BLaER1 (cell line): ENCODE measurements around the gene CCDC126.
"Not testable (repeated sequence)": the region's sequence is repeated elsewhere in the genome, so short reads cannot be mapped to it uniquely, and the experiment has no call there.

ENCODE experiments used
- H3K27ac ChIP-seq: shearing (Covaris generic); formaldehyde crosslinking; 2 replicates; pipeline ENCODE4 v1.8.1; 2022
- H3K27me3 ChIP-seq: shearing (Covaris generic); formaldehyde crosslinking; 2 replicates; pipeline ENCODE4 v1.8.1; 2022
- H3K36me3 ChIP-seq: shearing (Covaris generic); formaldehyde crosslinking; 2 replicates; pipeline ENCODE4 v1.8.1; 2022
- H3K4me1 ChIP-seq: shearing (Covaris generic); formaldehyde crosslinking; 2 replicates; pipeline ENCODE4 v1.8.1; 2022
- H3K4me2 ChIP-seq: shearing (Covaris generic); formaldehyde crosslinking; 2 replicates; pipeline ENCODE4 v1.8.1; 2022
- H3K4me3 ChIP-seq: shearing (Covaris generic); formaldehyde crosslinking; 2 replicates; pipeline ENCODE4 v1.8.1; 2022
- H3K9ac ChIP-seq: shearing (Covaris generic); formaldehyde crosslinking; 2 replicates; pipeline ENCODE4 v1.8.1; 2022
- H3K9me3 ChIP-seq: shearing (Covaris generic); formaldehyde crosslinking; 2 replicates; pipeline ENCODE4 v1.8.1; 2022
- H4K20me1 ChIP-seq: shearing (Covaris generic); formaldehyde crosslinking; 2 replicates; pipeline ENCODE4 v1.8.1; 2022
- Cebpa-rat ChIP-seq: shearing (Covaris generic); IDR thresholded peaks from 2 replicates; pipeline ENCODE4 v1.8.1; 2022

The CCDC126 gene

DNA sequence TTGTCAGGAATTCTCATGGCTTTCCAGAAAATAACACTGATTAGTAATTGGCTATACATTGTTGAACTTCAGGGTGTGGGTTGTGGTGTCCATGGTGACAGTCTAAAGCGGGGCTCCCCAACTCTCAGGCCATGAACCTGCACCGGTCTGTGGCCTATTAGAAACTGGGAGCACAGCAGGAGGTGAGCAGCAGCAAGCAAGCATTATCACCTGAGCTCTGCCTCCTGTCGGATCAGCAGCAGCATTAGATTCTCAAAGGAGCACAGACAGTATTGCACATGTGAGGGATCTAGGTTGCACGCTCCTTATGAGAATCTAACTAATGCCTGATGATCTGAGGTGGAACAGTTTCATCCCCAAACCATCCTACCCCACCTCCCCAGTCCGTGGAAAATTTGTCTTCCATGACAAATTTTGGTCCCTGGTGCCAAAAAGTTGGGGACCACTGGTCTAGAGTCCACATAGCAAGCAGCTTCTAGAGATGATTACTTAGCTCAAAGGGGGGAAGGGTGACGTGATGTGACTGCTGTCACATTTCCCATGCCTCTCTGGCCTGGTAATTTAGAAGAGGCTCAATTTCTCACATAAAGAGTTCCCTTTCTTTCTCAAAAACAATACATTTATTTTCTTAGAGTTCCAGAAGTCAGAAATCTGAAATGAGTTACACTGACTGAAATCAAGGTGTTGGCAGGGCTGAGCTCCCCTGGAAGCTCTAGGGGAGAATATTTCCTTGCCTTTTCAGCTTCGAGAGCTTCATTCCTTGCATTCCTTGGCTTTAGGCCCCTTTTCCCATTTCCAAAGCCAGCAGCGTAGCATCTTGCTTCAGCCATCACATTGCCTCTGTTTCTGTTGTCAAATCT lies 65.2 kb downstream of the CCDC126 start:
- no peaks in the 10 kb centered on the region for H3K4me1 ChIP-seq
- H3K27ac ChIP-seq, result no peak overlapping the region
- H3K4me3 ChIP-seq, result no peak overlapping the region
- H3K9me3 ChIP-seq, result peaks cover 38% of the 10 kb centered on the region
- no peaks in the 10 kb centered on the region for H4K20me1 ChIP-seq
- H3K27me3 ChIP-seq, result no peaks in the 10 kb centered on the region
- no peak for TF ChIP-seq Cebpa-rat
- no peak overlapping the region for H3K9ac ChIP-seq
- no peak overlapping the region for H3K4me2 ChIP-seq
- H3K36me3 ChIP-seq, result no peaks in the 10 kb centered on the region

DNA sequence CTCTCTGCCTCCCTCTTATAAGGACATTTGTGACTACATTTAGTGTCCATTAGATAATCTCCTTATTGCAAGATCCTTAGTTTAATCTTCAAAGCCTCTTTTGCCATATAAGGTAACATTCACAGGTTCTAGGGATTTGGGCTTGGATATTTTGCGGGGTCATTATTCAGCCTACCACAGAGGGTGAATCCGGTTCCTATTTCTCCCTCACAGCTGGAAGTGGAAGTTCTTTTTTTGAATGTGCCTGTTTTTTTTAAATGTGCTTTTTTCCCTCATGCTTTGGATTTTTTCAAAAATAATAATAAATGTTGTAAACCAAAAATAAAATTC lies 65.8 kb downstream of the CCDC126 start:
- no peak for TF ChIP-seq Cebpa-rat
- Histone ChIP-seq H3K4me3 (no peak overlapping the region), H3K27me3 (no peaks in the 10 kb centered on the region), H3K4me2 (no peak overlapping the region), H3K27ac (no peak overlapping the region), H4K20me1 (no peaks in the 10 kb centered on the region), H3K9ac (no peak overlapping the region), H3K36me3 (no peaks in the 10 kb centered on the region), H3K9me3 (peaks cover 32% of the 10 kb centered on the region), H3K4me1 (no peaks in the 10 kb centered on the region)

GRCh38 chr7:23664122-23664521 lies 66.9 kb downstream of the CCDC126 start:
- peaks cover 21% of the 10 kb centered on the region for H3K9me3 ChIP-seq
- no peak overlapping the region for H3K4me2 ChIP-seq
- no peaks in the 10 kb centered on the region for H3K27me3 ChIP-seq
- H3K9ac ChIP-seq, result no peak overlapping the region
- H3K4me3 ChIP-seq, result no peak overlapping the region
- H4K20me1 ChIP-seq, result no peaks in the 10 kb centered on the region
- TF ChIP-seq Cebpa-rat, result no peak
- H3K36me3 ChIP-seq, result no peaks in the 10 kb centered on the region
- no peaks in the 10 kb centered on the region for H3K4me1 ChIP-seq
- H3K27ac ChIP-seq, result no peak overlapping the region

- H3K9me3 ChIP-seq, result no peaks in the 10 kb centered on the region
- no peaks in the 10 kb centered on the region for H3K36me3 ChIP-seq
- H4K20me1 ChIP-seq, result no peaks in the 10 kb centered on the region
- H3K27me3 ChIP-seq, result no peaks in the 10 kb centered on the region
- H3K4me1 ChIP-seq, result no peaks in the 10 kb centered on the region
- no peak overlapping the region for H3K4me2 ChIP-seq
- H3K27ac ChIP-seq, result no peak overlapping the region
- TF ChIP-seq Cebpa-rat, result no peak
- no peak overlapping the region for H3K4me3 ChIP-seq
- H3K9ac ChIP-seq, result no peak overlapping the region
Measured at GRCh38 chr7:23672033-23672432, 74.9 kb downstream of the CCDC126 start.

DNA sequence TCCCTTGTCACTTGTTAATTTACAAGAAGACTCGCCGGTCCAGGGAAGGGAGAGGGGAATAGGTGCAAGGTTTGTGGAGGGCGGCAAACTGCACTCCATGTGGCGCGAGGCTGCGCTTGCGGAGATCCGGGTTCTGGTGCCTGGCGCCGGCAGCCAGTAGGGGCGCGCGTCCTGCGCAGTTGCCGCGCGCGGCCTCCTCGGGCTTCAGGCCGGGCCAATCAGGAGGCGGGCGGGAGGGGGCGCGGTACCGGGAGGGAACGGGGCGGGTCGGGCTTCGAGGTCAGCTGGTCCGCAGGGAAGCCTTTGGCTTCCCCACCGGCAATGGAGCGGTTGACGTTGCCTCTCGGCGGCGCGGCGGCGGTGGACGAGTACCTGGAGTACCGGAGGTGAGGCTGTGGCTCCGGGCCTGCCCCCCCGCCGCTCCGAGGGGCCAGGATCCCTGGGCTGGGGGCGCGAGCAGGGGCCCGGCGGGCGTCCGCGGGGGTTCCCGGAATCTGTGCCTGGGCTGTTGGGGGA lies 82.8 kb downstream of the CCDC126 start, which contains the start of gene FAM221A:
Gene FAM221A (plus strand): TSS at position 302 of the 516 bp plus-strand sequence. CDS start 20 bp downstream, at position 322.
- peaks cover 16% of the 10 kb centered on the region; the same call in 1 of the 2 replicates for H3K36me3 ChIP-seq
- no peaks in the 10 kb centered on the region for H3K27me3 ChIP-seq
- TF ChIP-seq Cebpa-rat, result no peak
- H3K27ac ChIP-seq, result peak within 1 kb of the TSS; percentile 89
- H3K9me3 ChIP-seq, result no peaks in the 10 kb centered on the region
- H3K9ac ChIP-seq, result peak within 1 kb of the TSS; percentile 88
- peaks cover 28% of the 10 kb centered on the region; the same call in 1 of the 2 replicates for H4K20me1 ChIP-seq
- H3K4me3 ChIP-seq, result peak within 1 kb of the TSS; percentile 92
- H3K4me1 ChIP-seq, result peaks cover 16% of the 10 kb centered on the region
- peak within 1 kb of the TSS; percentile 92 for H3K4me2 ChIP-seq

DNA sequence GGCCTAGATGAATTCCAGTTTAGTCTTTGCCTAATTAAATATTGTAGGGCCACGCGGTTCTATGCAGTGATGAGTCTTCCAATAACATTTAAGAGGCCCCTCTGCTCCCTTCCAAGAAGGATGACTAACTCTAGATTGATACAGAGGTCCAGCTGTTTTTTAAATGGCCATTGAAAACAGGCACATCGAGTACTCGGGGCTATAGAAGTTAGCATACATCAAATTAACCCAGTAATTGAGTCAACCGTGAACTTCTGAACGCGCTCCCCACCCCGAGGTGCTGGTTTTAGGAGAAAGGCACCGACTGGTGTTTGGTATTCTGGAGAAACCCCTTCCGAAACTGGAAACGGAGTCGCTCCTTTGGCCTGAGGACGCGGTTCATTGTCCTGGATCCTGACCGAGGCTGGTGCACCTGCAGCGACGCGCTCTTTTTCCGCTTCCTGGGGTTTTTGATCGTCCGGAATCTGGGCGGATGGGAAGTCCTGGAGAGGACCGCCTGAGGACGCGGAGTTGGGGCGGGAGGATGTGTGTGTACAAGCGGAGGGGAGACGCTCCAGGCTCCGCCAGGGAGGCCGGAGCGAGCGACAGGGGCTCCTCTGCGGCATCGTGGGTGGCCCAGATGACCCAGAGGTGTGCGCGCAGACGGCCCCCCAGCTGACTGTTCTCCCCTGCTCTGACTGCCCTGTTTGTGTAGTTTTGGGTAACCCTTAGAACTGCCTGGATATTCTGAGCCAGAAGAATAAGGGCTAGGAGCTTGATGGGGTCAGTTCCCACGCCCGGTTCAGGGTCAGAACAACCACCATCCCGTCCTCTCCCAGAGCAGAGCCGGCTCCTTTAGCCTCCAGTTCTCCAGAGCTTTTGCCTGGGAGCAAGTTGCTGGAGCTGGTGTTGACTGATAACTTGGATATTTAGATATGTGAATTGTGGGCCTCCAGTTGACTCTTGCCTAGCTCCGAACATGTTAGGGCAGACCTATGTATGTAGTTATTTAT lies 83.5 kb downstream of the CCDC126 start:
- no peak for TF ChIP-seq Cebpa-rat
- no peaks in the 10 kb centered on the region for H3K9me3 ChIP-seq
- peaks cover 36% of the 10 kb centered on the region; the same call in 1 of the 2 replicates for H4K20me1 ChIP-seq
- H3K4me1 ChIP-seq, result peaks cover 16% of the 10 kb centered on the region
- H3K27me3 ChIP-seq, result no peaks in the 10 kb centered on the region
- peak overlapping the region; percentile 92 for H3K4me3 ChIP-seq
- H3K4me2 ChIP-seq, result peak overlapping the region; percentile 92
- peaks cover 16% of the 10 kb centered on the region; the same call in 1 of the 2 replicates for H3K36me3 ChIP-seq
- H3K27ac ChIP-seq, result peak overlapping the region; percentile 89
- peak overlapping the region; percentile 88 for H3K9ac ChIP-seq

- not testable (repeated sequence) for H3K4me2 ChIP-seq, H3K4me3 ChIP-seq, H3K9ac ChIP-seq, H3K27ac ChIP-seq, H3K27me3 ChIP-seq, H3K9me3 ChIP-seq
- H4K20me1 ChIP-seq, result peaks cover 50% of the 10 kb centered on the region; the same call in 1 of the 2 replicates
- peaks cover 16% of the 10 kb centered on the region for H3K4me1 ChIP-seq
- H3K36me3 ChIP-seq, result peaks cover 39% of the 10 kb centered on the region
Measured at GRCh38 chr7:23684041-23684440, 86.9 kb downstream of the CCDC126 start.

GRCh38 chr7:23685731-23686130 lies 88.5 kb downstream of the CCDC126 start:
- Histone ChIP-seq H3K9ac (no peak overlapping the region), H3K36me3 (peaks cover 49% of the 10 kb centered on the region)

GRCh38 chr7:23687011-23687410 lies 89.8 kb downstream of the CCDC126 start:
- Histone ChIP-seq H3K36me3 (peaks cover 59% of the 10 kb centered on the region), H3K9me3 (no peaks in the 10 kb centered on the region), H4K20me1 (peaks cover 45% of the 10 kb centered on the region; the same call in 1 of the 2 replicates), H3K4me2 (no peak overlapping the region), H3K4me1 (no peaks in the 10 kb centered on the region), H3K4me3 (no peak overlapping the region), H3K27me3 (no peaks in the 10 kb centered on the region), H3K9ac (no peak overlapping the region), H3K27ac (no peak overlapping the region)
- TF ChIP-seq Cebpa-rat, result no peak

More at GRCh38 chr7:23685731-23686130, 88.5 kb downstream of the CCDC126 start:
- Histone ChIP-seq H3K4me3 (no peak overlapping the region), H3K27me3 (no peaks in the 10 kb centered on the region), H3K4me1 (peaks cover 11% of the 10 kb centered on the region), H3K9me3 (no peaks in the 10 kb centered on the region), H3K4me2 (no peak overlapping the region), H3K27ac (no peak overlapping the region), H4K20me1 (peaks cover 50% of the 10 kb centered on the region; the same call in 1 of the 2 replicates)
- no peak for TF ChIP-seq Cebpa-rat
